Stimulated activated CD4-positive, alpha-beta T cell treated with anti-CD3 and anti-CD28 coated beads, Interleukin-15, amount 100 ng/mL, for 1 hour (primary cell): ENCODE results near the gene PPARG.
"Not testable (repeated sequence)": the region's sequence is repeated elsewhere in the genome, so short reads cannot be mapped to it uniquely, and the experiment has no call there.

Experiments
- DNase-seq, 2 donors: peaks; one replicate each; pipeline ENCODE4 v3.0.0-alpha.2; 2020; ENCODE audit warnings: low read depth in 1 of 2, low spot score in 1 of 2

The PPARG gene

GRCh38 chr3:12278566-12278965 is 10.3 kb upstream of the PPARG start:
- no peak for DNase-seq

DNA sequence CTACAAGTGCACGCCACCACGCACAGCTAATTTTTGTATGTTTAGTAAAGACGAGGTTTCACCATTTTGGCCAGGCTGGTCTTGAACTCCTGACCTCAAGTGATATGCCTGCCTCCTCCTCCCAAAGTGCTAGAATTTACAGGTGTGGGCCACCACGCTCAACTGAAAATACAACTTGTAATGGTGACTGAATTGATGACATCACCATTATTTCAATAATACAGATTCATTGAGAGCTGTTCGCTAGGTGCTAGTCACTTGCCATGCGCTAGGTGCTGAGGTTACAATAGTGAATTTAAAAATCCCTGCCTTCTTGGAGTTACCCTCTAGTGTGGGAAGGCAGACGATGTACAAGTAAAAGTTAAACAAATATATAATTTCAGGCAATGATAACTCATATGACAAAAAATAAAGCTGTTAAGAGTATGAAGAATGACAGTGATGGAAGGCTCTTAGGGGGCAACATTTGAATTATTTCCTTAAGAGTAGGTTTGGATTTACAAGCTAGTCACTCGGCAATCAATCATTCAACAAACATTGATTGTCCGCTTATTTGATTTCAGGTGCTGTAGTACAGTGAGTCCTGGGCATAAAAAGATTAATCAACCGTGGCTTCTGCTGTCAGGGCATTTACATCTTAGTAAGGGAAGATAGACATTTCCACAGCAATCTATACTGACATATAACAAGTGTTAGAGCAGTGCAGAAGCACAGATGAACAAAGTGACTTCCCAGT is 9.1 kb upstream of the PPARG start:
- no peak for DNase-seq

GRCh38 chr3:12280357-12280806 is 8.5 kb upstream of the PPARG start:
- no peak for DNase-seq

- no peak for DNase-seq
Observed at GRCh38 chr3:12284591-12284990, 4.3 kb upstream of the PPARG start.

DNA sequence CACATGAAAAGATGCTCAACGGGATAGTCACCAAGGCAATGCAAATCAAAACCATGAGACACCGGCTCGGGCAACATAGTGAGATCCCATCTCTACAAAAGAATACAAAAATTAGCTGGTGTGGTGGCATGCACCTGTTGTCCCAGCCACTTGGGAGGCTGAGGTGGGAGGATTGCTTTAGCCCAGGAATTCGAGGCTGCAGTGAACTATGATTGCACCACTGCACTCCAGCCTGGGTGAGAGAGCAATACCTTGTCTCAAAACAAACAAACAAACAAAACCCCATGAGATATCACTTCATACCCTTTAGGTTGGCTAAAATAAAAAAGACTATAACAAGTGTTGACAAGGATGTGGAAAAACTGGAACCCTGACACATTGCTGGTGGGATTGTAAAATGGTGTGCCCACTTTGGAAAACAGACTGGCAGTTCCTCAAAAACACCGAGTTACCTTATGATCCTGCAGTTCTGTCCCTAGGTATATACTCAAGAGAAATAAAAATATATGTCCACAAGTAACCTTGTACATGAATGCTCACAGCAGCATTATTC is 3.8 kb upstream of the PPARG start:
- DNase-seq = no peak

- DNase-seq = not testable (repeated sequence)
Observed at GRCh38 chr3:12285779-12286178, 3.1 kb upstream of the PPARG start.

- DNase-seq = no peak
Observed at GRCh38 chr3:12286504-12286903, 2.4 kb upstream of the PPARG start.

- no peak for DNase-seq
Observed at GRCh38 chr3:12286927-12287726, 1.7 kb upstream of the PPARG start.

GRCh38 chr3:12287727-12288181 is 1.1 kb upstream of the PPARG start:
- no peak for DNase-seq

DNA sequence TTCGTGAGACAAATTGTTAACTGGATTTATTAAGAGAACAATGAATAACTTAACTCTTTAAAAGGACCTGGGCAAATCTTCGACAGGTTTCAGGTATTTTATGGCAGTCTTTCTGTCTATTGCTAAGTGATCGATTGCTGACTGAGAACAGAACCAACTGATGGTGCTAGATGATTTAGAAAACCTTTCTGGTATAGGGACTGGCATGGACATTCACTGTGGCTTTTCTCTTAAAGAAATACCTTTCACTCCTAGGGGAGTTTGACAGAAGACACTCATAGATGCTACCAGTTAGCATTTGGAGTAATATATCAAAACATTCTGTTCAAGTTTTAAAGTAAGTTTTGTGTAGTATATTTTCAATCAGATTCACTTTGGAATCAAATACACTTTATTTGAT is 654 bp downstream of the PPARG start:
- no peak for DNase-seq

DNA sequence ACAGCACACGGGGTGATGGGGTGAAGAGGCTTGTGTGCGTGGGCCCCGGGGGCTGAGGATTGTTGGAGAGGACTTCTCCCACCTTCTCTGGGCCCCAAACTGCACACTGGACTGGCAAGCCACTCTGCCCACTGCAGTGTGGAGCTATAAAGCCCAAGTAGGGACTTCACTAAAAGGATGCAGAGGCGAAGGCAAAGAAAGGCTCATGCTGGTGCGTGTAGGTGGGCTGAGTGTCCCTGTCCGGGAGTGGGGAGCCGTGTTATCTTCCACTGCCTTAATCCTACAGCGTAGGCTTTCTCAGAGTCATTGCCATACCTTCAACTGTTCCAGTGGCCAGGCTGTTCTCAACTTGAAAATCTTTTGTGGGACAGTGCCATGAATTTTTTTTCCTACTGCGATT is 3.9 kb downstream of the PPARG start:
- DNase-seq = no peak

- DNase-seq = no peak
Observed at GRCh38 chr3:12294885-12295580, 6.2 kb downstream of the PPARG start.

DNA sequence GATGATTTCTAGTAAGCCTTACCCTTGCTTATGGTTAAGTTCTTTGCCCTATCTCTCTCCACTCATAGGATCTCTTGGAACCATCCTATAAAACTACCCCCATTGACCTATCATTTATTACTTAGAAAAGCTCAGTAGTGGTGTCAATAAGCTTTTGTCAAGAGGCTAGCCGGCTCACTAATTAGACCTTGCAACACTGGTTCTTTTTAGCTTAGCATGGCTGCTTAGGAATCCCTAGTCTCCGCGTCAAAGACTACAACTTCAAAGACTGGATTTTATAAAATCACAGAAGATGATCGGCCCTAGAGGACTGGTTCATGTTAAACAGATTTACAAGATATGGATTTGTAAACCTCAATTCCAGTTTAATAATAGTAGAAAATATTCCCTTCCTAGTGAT is 7.6 kb downstream of the PPARG start:
- DNase-seq = no peak

- DNase-seq = no peak
Observed at GRCh38 chr3:12299026-12299425, 10.2 kb downstream of the PPARG start.

DNA sequence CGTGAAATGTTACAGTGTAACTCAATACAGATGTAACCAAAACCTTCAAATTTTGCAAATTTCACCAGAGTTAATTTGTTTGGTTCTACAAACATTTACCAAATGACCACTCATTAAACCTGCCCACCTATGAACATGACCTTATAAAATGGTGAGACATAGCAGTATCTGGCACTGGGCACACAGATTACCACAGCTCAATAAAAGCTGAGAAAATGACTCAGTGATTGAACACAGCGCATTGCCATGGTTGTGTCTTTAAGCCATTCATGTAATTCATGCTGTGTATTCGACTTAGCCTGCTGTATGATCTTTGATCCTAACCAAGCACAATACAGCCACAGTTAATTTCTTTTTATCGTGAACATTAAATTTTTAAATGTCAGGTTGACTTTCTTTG is 11.3 kb downstream of the PPARG start:
- no peak for DNase-seq

- no peak for DNase-seq
Observed at GRCh38 chr3:12301031-12301430, 12.2 kb downstream of the PPARG start.

DNA sequence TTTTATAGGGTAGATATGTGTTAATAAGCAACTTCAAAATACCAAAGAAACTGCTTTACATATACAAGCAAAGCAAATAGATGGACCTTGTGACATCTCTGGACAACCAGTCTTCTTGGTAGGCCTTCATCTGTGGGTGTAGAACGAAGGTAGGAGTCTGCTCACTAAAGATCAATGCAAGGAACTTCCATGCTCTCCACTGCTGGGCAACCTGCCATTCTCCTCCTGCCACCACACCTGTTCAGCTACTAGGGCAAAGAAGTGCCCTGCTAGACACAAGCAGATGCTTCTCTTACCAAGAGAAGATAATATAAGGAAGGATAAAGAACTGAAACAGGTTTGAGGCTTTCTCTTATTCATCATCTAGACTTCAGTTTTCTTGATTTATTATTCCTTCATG is 12.6 kb downstream of the PPARG start:
- no peak for DNase-seq

DNA sequence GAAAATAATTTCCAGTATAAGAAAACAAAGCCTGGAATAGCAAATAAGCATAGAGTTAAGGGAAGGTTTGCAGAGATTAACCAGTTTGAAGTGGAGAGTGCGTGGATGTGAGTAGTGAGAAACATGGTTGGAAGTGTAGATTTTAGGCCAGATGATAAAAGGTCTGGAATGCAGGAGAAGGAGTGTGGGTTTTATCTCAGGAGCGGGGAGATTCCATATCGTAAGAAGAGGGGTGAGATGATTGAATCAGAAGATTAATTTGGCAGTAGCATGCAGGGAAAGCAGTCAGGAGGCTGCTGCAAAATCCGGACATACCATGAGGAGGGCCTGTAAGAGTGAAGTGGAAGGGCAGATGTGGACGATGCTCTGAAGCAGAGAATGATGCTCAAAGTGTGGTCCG is 13.7 kb downstream of the PPARG start:
- DNase-seq = no peak

DNA sequence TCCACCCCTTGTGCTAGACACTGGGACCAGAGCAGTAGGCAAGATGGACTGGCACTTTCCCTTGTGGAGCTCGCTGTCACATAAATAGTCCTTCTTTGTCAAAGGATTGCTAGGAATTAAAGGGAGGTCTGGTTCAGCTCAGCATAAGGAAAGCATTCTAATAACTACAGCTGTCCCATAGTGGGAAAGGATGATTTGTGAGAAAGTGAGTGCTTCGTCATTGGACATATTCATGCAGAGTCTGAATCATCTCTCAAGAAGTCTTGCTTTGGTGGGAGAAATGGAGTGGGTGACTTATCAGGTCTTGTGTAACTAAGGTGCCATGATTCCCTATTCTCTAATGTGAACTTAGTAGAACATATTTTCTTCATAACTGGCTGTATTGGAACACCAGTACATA is 14.7 kb downstream of the PPARG start:
- DNase-seq = no peak

- DNase-seq = no peak
Observed at GRCh38 chr3:12303993-12304392, 15.1 kb downstream of the PPARG start.

GRCh38 chr3:12307136-12307535 is 18.3 kb downstream of the PPARG start:
- DNase-seq = no peak

- no peak for DNase-seq
Observed at GRCh38 chr3:12308517-12308916, 19.6 kb downstream of the PPARG start.
